Right ventricle myocardium superior (tissue), 1 donor: ENCODE data around the gene ZNF230. TPM values are rescaled to one million over a fixed set of nuclear protein-coding genes. Genes with fewer than 3 reads are reported as not detected.

ENCODE experiments used
- ATAC-seq: fragments of 200-7000 bp; cut with Tn5 transposase; one replicate; pipeline ENCODE4 v1.9.1; 2020; ENCODE audit warnings: mild to moderate bottlenecking; ENCODE audit not compliant: poor library complexity
- DNase-seq: peaks from one replicate; pipeline ENCODE4 v3.0.0-alpha.2; 2020
- intact Hi-C: fragments of 100-400 bp; cut with DNase I; formaldehyde crosslinking; loops from one replicate; pipeline ENCODE4 v1.11.2; 2022
- long read RNA-seq: library from polyadenylated mRNA; unstranded; transcript quantifications from one replicate; pipeline ENCODE4 v2.0.0, GENCODE V29; 2021
- total RNA-seq: library from RNA; stranded (reverse); fragmentation: NEBNext Ultra II Directional; extraction: Animal tissue kit (Norgen Biotek cat#: 25700); gene quantifications from one replicate; pipeline ENCODE4 v1.2.1, GENCODE V29; 2021
- donor health status: DM: no; HTN: yes; CAD: no; lungs with severe emphysema.

Gene ZNF230
- 2.7 TPM for total RNA-seq
- long read RNA-seq, full-length matches to known transcripts: 6 of 7 reads
- long read RNA-seq, partial matches to known transcripts: 1 of 7 reads
- long read RNA-seq, other reads (novel, unspliced or antisense): 0 of 7 reads

DNA sequence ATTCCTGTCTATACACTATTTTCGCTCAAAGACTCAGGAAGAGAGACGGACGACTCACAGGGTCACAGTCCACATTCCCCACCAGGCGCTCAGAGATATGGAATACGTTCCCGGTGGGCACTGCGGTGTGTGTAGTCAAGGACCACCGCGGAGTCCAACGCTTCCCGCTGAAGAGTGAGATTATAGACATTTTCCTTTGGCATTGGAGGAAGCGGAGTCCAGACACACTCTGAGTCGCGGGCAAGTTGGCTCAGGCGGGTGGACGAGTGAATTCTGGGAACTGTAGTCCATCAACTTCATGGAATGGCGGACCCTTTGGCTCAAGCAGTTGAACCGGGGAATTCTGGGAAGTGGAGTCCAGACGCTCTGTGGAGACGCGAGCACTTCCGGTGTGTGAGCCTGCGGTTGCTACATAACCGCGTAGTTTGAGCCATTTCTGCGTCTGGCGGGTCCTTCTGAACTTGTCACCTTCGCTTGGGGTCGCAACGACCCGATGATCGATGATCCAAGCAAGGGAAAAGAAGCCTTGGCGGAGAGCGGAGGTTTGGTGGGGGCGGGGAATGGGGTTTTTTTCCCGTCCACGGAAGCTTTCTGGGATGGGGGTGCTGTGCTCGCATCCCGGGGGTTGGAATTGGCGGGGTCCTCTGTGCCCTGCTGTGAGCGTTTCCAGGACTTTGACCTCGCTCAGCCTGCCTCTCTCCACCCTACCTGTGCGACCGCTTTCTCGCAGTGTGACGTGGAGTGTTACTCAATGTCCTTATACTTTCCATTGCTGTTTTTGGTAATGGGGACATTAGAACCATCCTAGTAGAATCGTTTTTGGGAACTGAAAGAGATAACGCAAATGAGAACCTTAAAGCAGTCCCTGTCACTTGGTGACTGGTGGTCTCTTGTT is at the start of gene ZNF230:
Gene ZNF230, plus strand, starts transcription at position 392 of the 895 bp plus-strand sequence. CDS start 4,122 bp downstream, outside the sequence.
- intact Hi-C loops: loop anchor here (10.0 kb wide), 1 partner anchor 102 kb away; no protein-coding TSS in a partner anchor
- DNase-seq (peak; percentile 91), ATAC-seq (peak; percentile 100)

DNA sequence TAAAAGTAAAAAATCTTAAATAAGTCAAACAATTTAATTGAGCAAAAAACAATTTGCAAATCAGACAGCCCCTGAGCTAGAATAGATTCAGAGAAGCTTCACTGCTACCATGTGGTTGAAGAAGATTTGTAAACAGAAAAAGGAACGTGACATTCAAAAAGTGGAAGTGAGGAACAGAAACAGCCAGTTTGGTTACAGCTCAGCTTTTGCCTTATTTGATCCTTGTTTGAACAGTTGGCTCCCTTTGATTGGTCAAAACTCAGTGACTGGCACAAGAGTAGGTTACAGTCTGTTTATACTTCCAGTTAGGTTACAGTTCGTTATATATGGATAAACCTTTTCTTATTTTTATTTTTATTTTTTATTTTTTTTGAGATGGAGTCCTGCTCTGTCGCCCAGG is 45.9 kb upstream of the ZNF230 start:
- DNase-seq (no peak), ATAC-seq (no peak)
- intact Hi-C loops: no loop called here

DNA sequence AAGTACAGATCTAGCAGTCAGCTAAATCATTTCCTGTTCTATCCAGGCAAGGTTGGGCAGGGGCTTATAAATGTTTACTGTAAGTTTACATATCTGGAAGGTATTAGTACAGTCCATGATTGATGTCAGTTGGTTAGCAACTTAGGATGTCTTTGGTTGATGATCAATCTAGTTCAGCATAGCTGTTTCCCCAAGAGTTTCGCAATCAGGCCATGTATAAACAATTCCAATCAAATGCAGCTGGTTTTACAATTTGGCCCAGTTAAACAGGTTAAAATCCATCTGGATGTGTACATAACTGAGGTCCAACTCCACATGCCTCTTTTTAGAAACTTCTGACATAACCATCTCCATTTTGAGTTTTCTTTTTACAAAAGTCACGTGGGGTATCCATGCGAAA is 44.9 kb upstream of the ZNF230 start:
- intact Hi-C loops: no loop called here
- DNase-seq (no peak), ATAC-seq (no peak)

DNA sequence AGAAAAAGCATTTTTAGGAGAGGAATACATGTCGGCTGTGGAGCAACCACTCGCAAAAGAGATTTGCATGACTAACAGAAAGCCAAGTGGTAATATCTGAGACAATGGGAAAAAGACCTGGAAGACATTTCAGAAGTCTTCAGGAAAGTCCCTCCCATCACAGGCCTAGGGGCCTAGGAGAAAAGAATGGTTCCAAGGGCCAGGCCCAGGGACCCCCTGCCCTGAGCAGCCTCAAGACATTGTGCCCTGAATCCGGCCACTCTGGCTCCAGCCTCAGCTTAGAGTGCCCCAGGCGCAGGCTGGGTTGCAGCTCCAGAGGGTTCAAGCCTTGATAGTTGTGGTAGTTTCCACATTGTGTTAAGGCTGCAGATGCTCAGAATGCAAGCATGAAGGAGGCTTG is 42.3 kb upstream of the ZNF230 start:
- no peak for ATAC-seq
- DNase-seq: no peak
- intact Hi-C loops: no loop called here

DNA sequence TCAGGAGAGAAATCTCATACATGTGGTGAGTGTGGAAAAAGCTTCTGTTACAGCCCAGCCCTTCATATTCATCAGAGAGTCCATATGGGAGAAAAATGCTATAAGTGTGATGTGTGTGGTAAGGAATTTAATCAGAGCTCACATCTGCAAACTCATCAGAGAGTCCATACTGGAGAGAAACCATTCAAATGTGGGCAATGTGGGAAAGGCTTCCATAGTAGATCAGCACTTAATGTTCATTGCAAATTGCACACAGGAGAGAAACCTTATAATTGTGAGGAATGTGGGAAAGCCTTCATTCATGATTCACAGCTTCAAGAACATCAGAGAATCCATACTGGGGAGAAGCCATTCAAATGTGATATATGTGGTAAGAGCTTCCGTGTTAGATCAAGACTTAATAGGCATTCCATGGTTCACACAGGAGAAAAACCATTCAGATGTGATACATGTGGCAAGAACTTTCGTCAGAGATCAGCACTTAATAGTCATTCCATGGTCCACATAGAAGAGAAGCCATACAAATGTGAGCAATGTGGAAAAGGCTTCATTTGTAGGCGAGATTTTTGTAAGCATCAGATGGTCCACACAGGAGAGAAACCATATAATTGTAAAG is 36.6 kb upstream of the ZNF230 start:
- ATAC-seq (no peak), DNase-seq (no peak)
- intact Hi-C loops: no loop called here

DNA sequence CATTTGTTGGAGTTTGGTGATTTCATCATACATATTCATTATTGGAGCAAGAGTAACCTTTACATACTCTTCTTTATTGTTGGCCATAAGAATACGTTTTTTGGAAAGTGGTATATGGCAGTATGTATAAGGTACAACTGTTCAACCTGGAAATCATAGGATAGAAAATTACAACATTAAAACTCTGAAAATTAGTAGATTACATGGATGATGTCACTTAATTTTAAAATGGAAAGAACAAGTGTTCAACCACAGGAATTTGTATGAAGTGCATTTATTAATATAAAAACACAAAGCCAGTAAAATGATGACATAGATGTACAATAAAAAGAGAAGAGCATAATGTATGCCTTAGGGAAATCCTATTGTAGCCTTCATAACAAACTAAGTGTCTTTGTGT is 26.0 kb upstream of the ZNF230 start:
- ATAC-seq (no peak), DNase-seq (no peak)
- intact Hi-C loops: no loop called here

DNA sequence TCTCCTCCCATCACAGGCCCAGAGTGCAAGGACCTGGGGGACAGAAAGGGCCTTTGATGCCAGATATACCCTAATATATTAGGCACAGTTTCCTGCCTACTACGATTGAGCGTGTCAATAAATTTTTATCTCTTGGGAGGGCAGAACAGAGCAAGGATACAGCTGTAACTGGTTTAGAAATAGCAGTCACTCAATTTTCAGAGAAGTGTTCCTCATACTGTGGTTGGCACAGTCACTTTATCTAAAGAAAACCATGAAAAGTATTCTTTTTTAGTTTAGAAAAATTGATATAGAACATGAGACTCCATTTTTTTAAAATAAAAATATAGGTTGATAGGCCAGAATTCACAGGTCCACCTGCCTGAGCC is 19.2 kb upstream of the ZNF230 start:
- DNase-seq (no peak), ATAC-seq (no peak)
- intact Hi-C loops: no loop called here

DNA sequence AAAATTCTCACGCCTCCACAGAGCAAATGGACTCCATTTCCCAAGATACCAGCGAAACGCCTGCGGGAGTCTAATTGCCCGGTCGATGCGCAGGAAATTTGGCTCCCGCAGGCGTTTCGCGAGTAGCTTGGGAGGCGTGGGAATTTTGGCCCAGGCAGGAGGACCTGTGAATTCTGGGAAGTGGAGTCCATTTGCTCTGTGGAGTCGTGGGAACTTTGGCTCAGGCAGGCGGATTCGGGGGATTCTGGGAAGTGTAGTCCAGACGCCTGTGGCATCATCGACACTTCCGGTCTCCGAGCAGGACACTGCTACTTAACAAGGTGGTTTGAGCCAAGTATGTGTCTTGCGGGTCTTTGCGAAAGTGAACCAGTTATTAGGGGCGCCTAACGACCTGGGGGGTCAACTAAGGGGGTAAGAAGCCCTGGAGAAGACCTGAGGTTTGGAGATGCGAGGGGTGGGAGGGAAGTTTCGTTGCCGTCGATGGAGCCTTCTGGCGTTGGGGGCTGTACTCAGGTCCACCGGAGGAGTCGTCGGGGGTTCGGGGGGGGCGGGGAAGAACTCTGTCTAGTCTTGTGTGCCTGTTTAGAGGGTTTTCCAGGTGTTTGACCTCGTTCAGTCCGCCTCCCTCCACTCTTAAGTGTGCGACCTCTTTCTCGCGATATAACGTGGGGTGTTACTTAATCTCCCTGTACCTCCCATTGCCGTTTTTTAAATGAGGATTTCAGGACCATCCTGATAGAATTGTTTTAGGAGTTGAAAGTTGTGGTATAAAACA is 18.7 kb upstream of the ZNF230 start, which contains the start of gene ZNF155:
Gene ZNF155, plus strand, starts transcription at position 277 of the 775 bp plus-strand sequence. CDS start 4,356 bp downstream, outside the sequence.
- ATAC-seq (peak; percentile 99), DNase-seq (peak; percentile 93)
- intact Hi-C loops: no loop called here

DNA sequence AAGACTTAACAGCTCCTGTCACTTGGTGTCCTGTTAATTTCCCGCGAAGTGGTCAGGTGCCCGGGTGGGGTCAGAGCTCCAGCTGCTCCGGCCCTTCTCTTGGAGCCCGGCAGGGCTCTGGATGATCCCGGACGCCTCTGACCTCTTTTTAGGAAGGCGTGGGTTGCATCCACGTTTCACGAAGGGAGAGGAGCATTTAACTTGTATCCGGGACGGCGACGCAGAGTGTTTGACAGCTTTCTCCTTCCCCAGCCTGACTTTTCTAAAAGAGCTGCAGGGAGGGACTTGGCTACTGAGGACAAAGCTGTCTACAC is 18.1 kb upstream of the ZNF230 start:
- intact Hi-C loops: no loop called here
- peak; percentile 31 for DNase-seq
- ATAC-seq: peak; percentile 53

DNA sequence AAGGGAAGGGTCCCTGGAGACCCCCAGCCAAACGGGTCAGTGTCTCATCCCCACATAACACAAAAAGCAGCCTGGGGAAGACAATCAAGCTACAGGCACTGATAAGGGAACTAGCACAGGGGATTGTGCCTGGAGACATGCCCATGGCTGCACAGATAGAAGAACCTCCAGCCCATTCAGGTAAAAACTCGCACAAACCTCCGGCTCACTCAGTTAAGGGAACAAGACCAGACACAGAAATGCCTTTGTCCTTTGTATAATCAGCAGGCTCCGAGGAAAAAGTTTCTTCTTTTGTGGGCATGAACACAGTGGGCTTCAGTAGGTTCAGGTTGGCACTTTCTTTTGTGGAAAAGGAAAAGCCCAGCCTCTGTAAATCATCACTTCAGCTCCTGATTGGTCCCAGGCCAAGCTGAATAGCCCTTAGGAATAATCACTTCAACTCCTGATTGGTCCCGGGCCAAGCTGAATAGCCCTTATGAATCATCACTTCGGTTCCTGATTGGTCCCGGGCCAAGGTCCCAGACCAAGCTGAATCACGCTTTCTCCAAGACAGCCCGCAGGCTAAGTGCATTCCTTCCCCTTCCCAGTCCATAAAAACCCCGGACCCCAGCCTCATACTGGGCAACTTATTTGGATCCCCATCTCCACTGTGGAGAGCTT is 5.0 kb upstream of the ZNF230 start:
- no peak for DNase-seq
- intact Hi-C loops: no loop called here
- ATAC-seq: no peak

DNA sequence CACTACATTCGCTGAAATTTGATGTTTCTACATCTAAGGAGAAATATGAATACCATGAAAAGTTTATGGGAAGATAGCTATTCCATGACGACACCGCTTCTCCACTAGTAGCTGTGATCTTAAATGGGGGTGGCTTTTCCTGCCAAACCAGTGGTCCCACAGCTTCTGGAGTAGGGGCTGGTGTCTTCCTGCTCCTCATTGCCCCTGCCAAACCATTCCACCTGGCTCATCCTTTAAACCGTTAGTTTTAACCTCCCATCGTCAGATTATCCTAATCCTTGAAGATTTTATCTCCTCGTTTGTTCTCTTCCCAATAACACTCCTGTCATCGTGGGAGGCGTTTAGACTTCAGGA is 568 bp upstream of the ZNF230 start:
- no peak for ATAC-seq
- intact Hi-C loops: loop anchor here (10.0 kb wide), 1 partner anchor 103 kb away; no protein-coding TSS in a partner anchor
- DNase-seq: no peak

DNA sequence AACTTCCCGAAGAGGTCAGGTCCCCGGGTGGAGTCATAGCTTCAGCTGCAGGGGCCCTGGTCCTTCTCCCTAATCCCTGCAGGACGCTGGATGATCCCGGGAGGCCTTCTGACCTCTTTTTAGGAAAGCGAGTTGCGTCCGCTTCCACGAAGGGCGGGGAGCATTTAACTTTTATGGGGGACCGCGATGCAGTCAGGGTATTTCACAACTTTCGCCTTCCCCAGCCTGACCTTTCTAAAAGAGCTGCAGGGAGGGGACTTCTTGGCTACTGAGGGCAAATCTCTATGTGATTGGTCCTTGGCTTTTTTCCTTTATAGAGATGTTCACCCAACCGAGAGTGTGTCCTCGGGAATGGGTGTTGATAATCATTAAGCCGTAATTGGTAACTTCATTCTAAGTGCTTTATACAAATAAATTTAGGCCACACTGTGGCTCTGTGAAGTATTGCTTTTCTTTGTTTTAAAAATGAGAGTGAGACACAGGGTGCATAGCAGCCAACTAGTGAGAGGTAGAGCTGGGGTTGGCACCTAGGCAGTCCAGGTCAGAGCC is 778 bp downstream of the ZNF230 start:
- ATAC-seq (peak; percentile 22), DNase-seq (no peak)

DNA sequence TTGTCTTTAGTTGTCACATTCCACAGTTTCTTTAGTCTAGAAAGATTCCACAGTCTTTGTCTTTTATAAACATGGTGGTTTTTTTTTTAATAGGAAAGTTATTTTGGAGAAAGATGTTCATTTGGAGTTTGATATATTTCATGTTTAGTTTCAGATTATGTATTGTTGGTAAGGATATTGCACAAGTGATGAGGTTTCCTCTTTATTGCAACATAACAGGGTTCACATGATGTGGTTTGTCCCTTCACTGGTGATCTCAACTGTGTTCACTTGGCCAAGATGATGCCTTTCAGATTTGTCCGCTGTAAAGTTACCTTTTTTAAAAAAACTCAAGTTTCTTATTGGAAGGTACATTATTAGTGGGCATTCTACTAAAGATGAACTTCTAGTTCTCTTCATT is 3.2 kb downstream of the ZNF230 start:
- ATAC-seq: no peak
- intact Hi-C loops: loop anchor here (10.0 kb wide), 1 partner anchor 99 kb away; no protein-coding TSS in a partner anchor
- no peak for DNase-seq

More for the DNA sequence above, 778 bp downstream of the ZNF230 start:
- intact Hi-C loops: loop anchor here (10.0 kb wide), 1 partner anchor 101 kb away; no protein-coding TSS in a partner anchor

DNA sequence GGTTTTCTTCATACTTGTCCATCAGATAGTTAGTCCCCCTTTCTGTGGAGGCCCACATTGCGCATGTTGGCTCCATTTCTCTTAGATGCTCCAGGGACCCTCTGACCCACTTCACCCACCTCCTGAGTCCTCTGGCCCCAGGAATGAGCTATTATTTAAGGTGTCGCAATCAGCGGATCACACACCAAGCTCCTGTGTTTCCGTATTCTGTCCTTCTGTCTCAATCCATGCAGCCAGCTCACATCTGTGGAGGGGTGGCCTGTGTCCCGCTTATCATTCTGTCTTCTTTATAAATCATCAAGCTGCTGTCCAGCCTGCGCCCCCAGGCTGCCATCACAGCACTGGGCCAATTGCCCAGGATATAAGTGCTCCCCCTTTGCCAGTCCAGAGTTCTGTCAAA is 4.7 kb downstream of the ZNF230 start:
- intact Hi-C loops: loop anchor here (10.0 kb wide), 1 partner anchor 97 kb away; no protein-coding TSS in a partner anchor
- DNase-seq (no peak), ATAC-seq (no peak)

DNA sequence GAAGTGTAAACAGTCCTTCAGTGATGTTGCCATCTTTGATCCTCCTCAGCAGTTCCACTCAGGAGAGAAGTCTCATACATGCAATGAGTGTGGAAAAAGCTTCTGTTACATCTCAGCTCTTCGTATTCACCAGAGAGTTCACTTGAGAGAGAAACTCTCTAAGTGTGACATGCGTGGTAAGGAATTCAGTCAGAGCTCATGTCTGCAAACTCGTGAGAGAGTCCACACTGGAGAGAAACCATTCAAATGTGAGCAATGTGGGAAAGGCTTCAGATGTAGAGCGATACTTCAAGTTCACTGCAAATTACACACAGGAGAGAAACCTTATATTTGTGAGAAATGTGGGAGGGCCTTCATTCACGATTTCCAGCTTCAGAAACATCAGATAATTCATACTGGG is 7.7 kb downstream of the ZNF230 start:
- intact Hi-C loops: no loop called here
- ATAC-seq: no peak

DNA sequence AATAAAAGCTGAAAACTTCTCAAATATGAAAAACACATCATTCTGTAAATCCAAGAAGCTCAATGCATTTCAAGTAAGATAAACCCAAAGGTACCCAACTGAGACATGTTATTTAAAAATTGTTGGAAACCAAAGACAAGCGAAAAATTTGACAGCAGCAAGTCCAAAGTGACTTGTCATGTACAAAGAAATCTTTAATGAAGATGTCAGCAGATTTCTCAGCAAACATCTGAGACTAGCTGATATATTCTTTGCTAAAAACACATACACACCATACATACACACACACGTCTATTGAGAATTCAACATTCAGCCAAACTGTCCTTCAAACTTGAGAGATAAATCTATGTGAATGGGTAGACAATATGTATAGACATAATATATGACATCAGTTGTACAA is 16.7 kb downstream of the ZNF230 start:
- intact Hi-C loops: no loop called here
- no peak for DNase-seq
- no peak for ATAC-seq

More for the DNA sequence above, 7.7 kb downstream of the ZNF230 start:
- no peak for DNase-seq

DNA sequence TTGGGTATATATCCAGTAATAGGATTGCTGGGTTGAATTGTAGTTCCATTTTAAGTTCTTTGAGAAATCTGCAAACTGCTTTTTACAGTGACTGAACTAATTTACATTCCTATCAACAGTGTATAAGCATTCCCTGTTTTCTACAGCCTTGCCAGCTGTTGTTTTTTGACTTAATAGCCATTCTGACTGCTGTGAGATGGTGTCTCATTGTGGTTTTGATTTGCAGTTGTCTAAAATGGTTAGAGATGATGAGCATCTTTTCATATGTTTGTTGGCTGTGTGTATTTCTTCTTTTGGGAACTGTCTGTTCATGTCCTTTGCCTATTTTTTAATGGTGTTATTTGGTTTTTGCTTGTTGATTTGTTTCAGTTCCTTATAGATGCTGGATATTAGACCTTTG is 18.5 kb downstream of the ZNF230 start:
- intact Hi-C loops: no loop called here
- ATAC-seq (no peak), DNase-seq (no peak)

DNA sequence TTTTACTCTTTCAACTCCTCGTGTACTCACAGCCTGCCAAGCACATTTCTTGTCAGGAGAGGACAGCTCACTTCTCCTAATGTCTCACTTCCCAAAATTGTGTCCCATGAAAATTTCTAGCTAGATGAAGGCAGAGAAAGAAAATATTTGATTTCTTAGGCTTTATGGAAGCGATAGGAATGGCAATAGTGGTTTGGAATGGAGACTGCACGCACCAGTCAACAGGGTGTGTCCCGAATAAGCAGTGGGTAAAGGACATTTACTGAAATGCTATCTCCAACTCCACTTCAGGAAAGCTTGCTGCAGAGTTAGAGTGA is 22.1 kb downstream of the ZNF230 start:
- DNase-seq: no peak
- ATAC-seq: no peak
- intact Hi-C loops: no loop called here
